Measurements from ENCODE around the gene ZNF384. TPM values are rescaled to one million over a fixed set of nuclear protein-coding genes. Genes with fewer than 3 reads are reported as not detected.

The ZNF384 gene
- total and polyA plus RNA-seq, 4 donors, result 3.9 to 12.7 (median 10.0) TPM

DNA sequence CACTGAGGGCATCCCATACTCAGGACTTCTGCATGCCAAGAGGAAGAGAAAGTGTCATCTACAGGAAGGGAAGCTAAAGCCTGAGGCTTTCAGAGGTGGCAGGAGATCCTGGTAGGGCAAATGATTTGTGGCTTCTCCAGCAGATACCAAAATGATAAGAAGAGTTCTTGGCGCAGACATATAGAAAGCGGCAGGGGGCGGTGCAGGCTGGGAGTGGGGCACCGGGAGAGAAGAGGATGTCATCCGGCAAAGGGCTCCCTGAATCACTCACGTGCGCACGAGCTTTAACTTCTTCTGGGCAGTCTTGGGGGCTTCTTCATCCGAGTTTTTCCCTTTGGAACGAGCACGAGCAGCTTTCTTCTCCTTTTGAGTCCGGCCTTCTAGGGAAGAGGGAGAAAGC lies 36.8 kb downstream of the ZNF384 start:
- Histone ChIP-seq H3K4me3 (ENCODE audit: low read depth in 1 of 3, low read length in 3 of 3) (no peak overlapping the region), H3K4me1 (ENCODE audit: control insufficient read depth in 4 of 4, insufficient read depth in 4 of 4, low read length in 3 of 4) (peaks cover 0 to 11% (median 4%) of the 10 kb centered on the region in 4 donors), H3K27me3 (ENCODE audit: control insufficient read depth in 4 of 4, insufficient read depth in 4 of 4, low read length in 3 of 4) (no peaks in the 10 kb centered on the region), H3K9ac (ENCODE audit: low read depth in 1 of 2, low read length in 2 of 2) (no peak overlapping the region), H3K27ac (ENCODE audit: low read depth in 1 of 2, low read length in 2 of 2) (no peak overlapping the region), H3K9me3 (ENCODE audit: control insufficient read depth in 4 of 4, low read length in 3 of 4) (no peaks in the 10 kb centered on the region), H3K36me3 (ENCODE audit: control insufficient read depth in 4 of 4, insufficient read depth in 3 of 4, low read depth in 1 of 4, low read length in 3 of 4) (peaks cover 1 to 49% (median 35%) of the 10 kb centered on the region in 4 donors)
- 96% methylated on average over 12 of the region's 12 CpGs for WGBS
- DNase-seq (ENCODE audit: low spot score), result no peak
- TF ChIP-seq NR2F2 (IDR thresholded peaks at IDR 0.05) (no peak), RAD21 (IDR thresholded peaks at IDR 0.05) (no peak), JUND (IDR thresholded peaks at IDR 0.05) (no peak), SP1 (IDR thresholded peaks at IDR 0.05) (no peak), TAF1 (conservative IDR thresholded peaks at IDR 0.05) (no peak), FOXA1 (IDR thresholded peaks at IDR 0.05) (no peak), EGR1 (IDR thresholded peaks at IDR 0.05; ENCODE audit: low read depth in 2 of 2) (no peak), HNF4G (IDR thresholded peaks at IDR 0.05) (no peak), FOXA2 (IDR thresholded peaks at IDR 0.05) (no peak), YY1 (IDR thresholded peaks at IDR 0.05) (no peak), GABPA (IDR thresholded peaks at IDR 0.05 in 1 of 2, conservative IDR thresholded peaks at IDR 0.05 in 1 of 2) (no peak)
- TF ChIP-seq, protein P1, sequence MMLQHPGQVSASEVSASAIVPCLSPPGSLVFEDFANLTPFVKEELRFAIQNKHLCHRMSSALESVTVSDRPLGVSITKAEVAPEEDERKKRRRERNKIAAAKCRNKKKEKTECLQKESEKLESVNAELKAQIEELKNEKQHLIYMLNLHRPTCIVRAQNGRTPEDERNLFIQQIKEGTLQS (IDR thresholded peaks at IDR 0.05), result no peak
- TF ChIP-seq, protein P2, sequence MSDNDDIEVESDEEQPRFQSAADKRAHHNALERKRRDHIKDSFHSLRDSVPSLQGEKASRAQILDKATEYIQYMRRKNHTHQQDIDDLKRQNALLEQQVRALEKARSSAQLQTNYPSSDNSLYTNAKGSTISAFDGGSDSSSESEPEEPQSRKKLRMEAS (IDR thresholded peaks at IDR 0.05), result no peak
- TF ChIP-seq, protein P3, sequence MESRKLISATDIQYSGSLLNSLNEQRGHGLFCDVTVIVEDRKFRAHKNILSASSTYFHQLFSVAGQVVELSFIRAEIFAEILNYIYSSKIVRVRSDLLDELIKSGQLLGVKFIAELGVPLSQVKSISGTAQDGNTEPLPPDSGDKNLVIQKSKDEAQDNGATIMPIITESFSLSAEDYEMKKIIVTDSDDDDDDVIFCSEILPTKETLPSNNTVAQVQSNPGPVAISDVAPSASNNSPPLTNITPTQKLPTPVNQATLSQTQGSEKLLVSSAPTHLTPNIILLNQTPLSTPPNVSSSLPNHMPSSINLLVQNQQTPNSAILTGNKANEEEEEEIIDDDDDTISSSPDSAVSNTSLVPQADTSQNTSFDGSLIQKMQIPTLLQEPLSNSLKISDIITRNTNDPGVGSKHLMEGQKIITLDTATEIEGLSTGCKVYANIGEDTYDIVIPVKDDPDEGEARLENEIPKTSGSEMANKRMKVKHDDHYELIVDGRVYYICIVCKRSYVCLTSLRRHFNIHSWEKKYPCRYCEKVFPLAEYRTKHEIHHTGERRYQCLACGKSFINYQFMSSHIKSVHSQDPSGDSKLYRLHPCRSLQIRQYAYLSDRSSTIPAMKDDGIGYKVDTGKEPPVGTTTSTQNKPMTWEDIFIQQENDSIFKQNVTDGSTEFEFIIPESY (IDR thresholded peaks at IDR 0.05), result no peak

DNA sequence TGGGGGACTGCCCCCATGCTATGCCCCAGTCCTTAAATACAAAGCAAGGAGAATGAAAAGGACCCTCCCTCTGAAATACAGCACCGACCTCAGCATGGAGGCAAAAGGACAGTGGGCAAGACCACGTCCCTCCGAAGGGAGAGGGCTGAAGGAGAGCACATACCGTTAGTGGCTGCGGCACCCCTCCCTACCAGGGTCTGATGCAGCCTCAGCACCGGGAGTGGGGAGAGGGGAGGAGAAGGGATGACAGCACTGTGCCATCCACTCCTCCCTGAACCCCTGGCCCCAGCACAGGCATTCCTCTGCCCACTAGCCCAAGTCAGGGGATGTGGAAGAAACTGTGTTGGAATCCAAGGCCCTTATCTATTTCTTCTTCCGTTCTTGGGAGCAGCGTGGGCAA lies 38.3 kb downstream of the ZNF384 start:
- Histone ChIP-seq H3K4me1 (ENCODE audit: control insufficient read depth in 4 of 4, insufficient read depth in 4 of 4, low read length in 3 of 4) (peaks cover 0 to 15% (median 4%) of the 10 kb centered on the region in 4 donors), H3K9ac (ENCODE audit: low read depth in 1 of 2, low read length in 2 of 2) (no peak overlapping the region), H3K9me3 (ENCODE audit: control insufficient read depth in 4 of 4, low read length in 3 of 4) (no peaks in the 10 kb centered on the region), H3K27ac (ENCODE audit: low read depth in 1 of 2, low read length in 2 of 2) (no peak overlapping the region), H3K4me3 (ENCODE audit: low read depth in 1 of 3, low read length in 3 of 3) (no peak overlapping the region), H3K27me3 (ENCODE audit: control insufficient read depth in 4 of 4, insufficient read depth in 4 of 4, low read length in 3 of 4) (no peaks in the 10 kb centered on the region), H3K36me3 (ENCODE audit: control insufficient read depth in 4 of 4, insufficient read depth in 3 of 4, low read depth in 1 of 4, low read length in 3 of 4) (peaks cover 1 to 41% (median 32%) of the 10 kb centered on the region in 4 donors)
- WGBS, result 92% methylated on average over 8 of the region's 8 CpGs
- no peak for TF ChIP-seq NR2F2 (IDR thresholded peaks at IDR 0.05)
- TF ChIP-seq, protein P1 (IDR thresholded peaks at IDR 0.05), result no peak
- no peak for DNase-seq (ENCODE audit: low spot score)

DNA sequence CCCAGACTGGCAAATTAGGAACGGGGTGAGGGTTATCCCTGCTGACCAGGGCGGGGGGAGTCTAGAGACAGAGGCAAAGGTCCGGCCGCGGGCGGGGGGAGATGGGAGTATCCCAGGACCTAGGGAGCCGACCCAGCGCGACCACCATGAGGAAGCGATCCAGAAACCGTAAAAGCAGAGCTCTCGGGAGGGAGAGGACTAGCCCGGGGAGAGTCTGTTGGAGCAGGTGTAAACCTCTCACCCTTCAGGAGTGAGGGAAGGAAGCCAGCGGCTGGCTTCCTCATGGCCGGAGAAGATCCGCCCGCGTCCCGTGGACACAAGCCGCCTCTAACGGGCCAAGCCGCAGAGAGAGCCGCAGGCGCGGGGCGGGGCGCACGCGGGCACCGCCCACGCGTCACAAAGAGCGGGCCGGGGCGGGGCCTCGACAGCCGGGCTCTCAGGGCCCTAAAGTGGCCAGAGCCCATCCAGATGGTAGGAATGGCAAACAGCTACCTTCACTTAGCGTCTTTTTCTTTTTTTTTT lies 42.0 kb downstream of the ZNF384 start, which contains the start of gene ACRBP:
TSS of gene ACRBP (minus strand) at position 350 of the 522 bp plus-strand sequence. CDS start at position 284, 66 bp downstream.
- Histone ChIP-seq H3K36me3 (ENCODE audit: control insufficient read depth in 4 of 4, insufficient read depth in 3 of 4, low read depth in 1 of 4, low read length in 3 of 4) (peaks cover 0 to 26% (median 15%) of the 10 kb centered on the region in 4 donors), H3K27ac (ENCODE audit: low read depth in 1 of 2, low read length in 2 of 2) (peak within 1 kb of the TSS in 1 of 2 donors; percentile 46), H3K27me3 (ENCODE audit: control insufficient read depth in 4 of 4, insufficient read depth in 4 of 4, low read length in 3 of 4) (no peaks in the 10 kb centered on the region), H3K9me3 (ENCODE audit: control insufficient read depth in 4 of 4, low read length in 3 of 4) (peaks cover 6 to 22% (median 9%) of the 10 kb centered on the region in 4 donors), H3K4me3 (ENCODE audit: low read depth in 1 of 3, low read length in 3 of 3) (peak within 1 kb of the TSS; percentile 18 to 64 (median 45)), H3K9ac (ENCODE audit: low read depth in 1 of 2, low read length in 2 of 2) (peak within 1 kb of the TSS; percentile 59 to 67), H3K4me1 (ENCODE audit: control insufficient read depth in 4 of 4, insufficient read depth in 4 of 4, low read length in 3 of 4) (peaks cover 0 to 4% (median 0%) of the 10 kb centered on the region in 4 donors)
- 13% methylated on average over 38 of the region's 38 CpGs for WGBS
- peak; percentile 79 for DNase-seq (ENCODE audit: low spot score)
- no peak for TF ChIP-seq EGR1 (IDR thresholded peaks at IDR 0.05; ENCODE audit: low read depth in 2 of 2)
- peak in 1 of 2 donors; percentile 6 for TF ChIP-seq RAD21 (IDR thresholded peaks at IDR 0.05)
- TF ChIP-seq TAF1 (conservative IDR thresholded peaks at IDR 0.05), result no peak

Data from liver (tissue), 9 donors.